ENCODE data around the gene COX17. TPM values are rescaled to one million over a fixed set of nuclear protein-coding genes. Genes with fewer than 3 reads are reported as not detected.
A peak's percentile ranks its signal among the peaks of the same experiment; 100 is the strongest.

Gene COX17
- total RNA-seq, 1 experiment from 2014 or later: 48.9 TPM

GRCh38 chr3:119642746-119643473, 34.3 kb downstream of the COX17 start:
- no peak overlapping the region for H3K27ac ChIP-seq
- H3K9me3 ChIP-seq (replicated peaks): no peaks in the 10 kb centered on the region
- H3K4me3 ChIP-seq: no peak overlapping the region
- H3K4me1 ChIP-seq: peaks cover 32% of the 10 kb centered on the region
- H3K27me3 ChIP-seq: no peaks in the 10 kb centered on the region
- no peaks in the 10 kb centered on the region for H3K36me3 ChIP-seq
- DNase-seq: peak; percentile 21 to 44

- no peak for DNase-seq
- Histone ChIP-seq H3K4me3 (no peak overlapping the region), H3K27me3 (no peaks in the 10 kb centered on the region), H3K4me1 (peaks cover 31% of the 10 kb centered on the region), H3K36me3 (no peaks in the 10 kb centered on the region), H3K9me3 (replicated peaks) (no peaks in the 10 kb centered on the region), H3K27ac (no peak overlapping the region)
Measured at GRCh38 chr3:119641416-119641815, 35.8 kb downstream of the COX17 start.

GRCh38 chr3:119639494-119640350, 37.5 kb downstream of the COX17 start:
- Histone ChIP-seq H3K27me3 (no peaks in the 10 kb centered on the region), H3K9me3 (replicated peaks) (no peaks in the 10 kb centered on the region), H3K36me3 (no peaks in the 10 kb centered on the region), H3K4me1 (peaks cover 31% of the 10 kb centered on the region), H3K4me3 (no peak overlapping the region), H3K27ac (peak overlapping the region; percentile 82)
- no peak for DNase-seq

GRCh38 chr3:119637679-119638477, 39.3 kb downstream of the COX17 start:
- H3K4me1 ChIP-seq: peaks cover 20% of the 10 kb centered on the region
- DNase-seq: peak in 1 of 2 experiments; percentile 49
- H3K27me3 ChIP-seq: no peaks in the 10 kb centered on the region
- peak overlapping the region; percentile 45 for H3K4me3 ChIP-seq
- H3K27ac ChIP-seq: peak overlapping the region; percentile 82
- no peaks in the 10 kb centered on the region for H3K36me3 ChIP-seq
- H3K9me3 ChIP-seq (replicated peaks): no peaks in the 10 kb centered on the region

DNA sequence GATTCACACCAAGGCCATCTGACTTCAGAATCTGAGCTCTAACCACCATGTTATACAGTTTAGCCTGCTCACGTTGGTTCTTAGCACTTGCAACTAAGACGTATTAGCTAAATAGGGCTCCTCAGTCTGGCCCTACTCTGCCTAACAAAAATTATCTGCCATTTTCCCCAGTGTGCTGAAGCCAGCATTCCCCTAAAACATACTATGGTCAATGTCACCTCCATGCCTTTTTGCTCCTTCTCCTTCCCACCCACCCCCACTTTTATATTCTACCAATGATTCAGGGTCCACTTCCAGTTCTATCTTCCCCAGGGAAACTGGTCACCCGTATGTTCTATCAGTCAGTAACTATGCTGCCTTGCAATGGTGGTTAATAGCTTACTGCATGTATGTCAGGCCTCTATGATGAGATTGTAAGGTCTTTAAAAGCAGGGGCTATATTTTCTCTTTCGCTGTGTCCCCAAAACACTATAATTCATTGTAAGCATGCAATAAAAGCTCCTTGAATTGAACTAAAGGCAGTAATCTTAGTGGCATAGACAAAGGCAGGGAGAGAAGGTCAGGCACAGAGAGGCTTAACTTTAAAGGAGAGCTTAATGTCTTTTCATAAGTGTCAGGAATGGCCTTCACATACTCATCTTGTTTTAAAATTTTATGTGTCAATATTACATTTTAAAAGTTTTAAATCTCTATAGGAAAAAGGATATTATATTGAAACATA, 40.2 kb downstream of the COX17 start:
- no peak overlapping the region for H3K4me3 ChIP-seq
- H3K27ac ChIP-seq: peak overlapping the region; percentile 82
- H3K27me3 ChIP-seq: no peaks in the 10 kb centered on the region
- H3K4me1 ChIP-seq: peaks cover 16% of the 10 kb centered on the region
- H3K9me3 ChIP-seq (replicated peaks): no peaks in the 10 kb centered on the region
- no peak for DNase-seq
- no peaks in the 10 kb centered on the region for H3K36me3 ChIP-seq

GRCh38 chr3:119636249-119636648, 41.0 kb downstream of the COX17 start:
- H3K9me3 ChIP-seq (replicated peaks): no peaks in the 10 kb centered on the region
- H3K27ac ChIP-seq: no peak overlapping the region
- no peak overlapping the region for H3K4me3 ChIP-seq
- DNase-seq: no peak
- peaks cover 18% of the 10 kb centered on the region for H3K4me1 ChIP-seq
- H3K27me3 ChIP-seq: no peaks in the 10 kb centered on the region
- no peaks in the 10 kb centered on the region for H3K36me3 ChIP-seq

DNA sequence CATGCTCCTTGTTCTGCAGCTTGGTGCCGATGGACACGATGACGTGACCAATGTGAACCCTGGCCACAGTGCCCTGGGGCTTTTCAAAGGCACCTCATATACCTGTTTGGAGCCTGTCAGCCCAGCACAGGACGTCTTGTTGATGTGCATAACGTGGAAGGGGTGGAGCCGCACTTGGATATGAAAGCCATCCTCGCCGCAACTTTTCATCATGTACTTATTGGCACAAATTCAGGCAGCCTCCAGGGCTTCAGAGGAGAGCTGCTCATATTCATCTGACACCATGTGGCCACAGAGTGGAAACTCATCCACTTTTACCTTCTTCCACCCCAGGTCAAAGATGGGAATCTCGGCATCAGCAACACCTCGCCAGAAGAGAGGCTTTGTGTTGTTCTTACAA, 41.5 kb downstream of the COX17 start:
- DNase-seq: no peak
- no peaks in the 10 kb centered on the region for H3K27me3 ChIP-seq
- H3K4me3 ChIP-seq: no peak overlapping the region
- H3K4me1 ChIP-seq: peaks cover 20% of the 10 kb centered on the region
- no peak overlapping the region for H3K27ac ChIP-seq
- H3K9me3 ChIP-seq (replicated peaks): no peaks in the 10 kb centered on the region
- H3K36me3 ChIP-seq: no peaks in the 10 kb centered on the region

GRCh38 chr3:119632829-119633228, 44.4 kb downstream of the COX17 start:
- Histone ChIP-seq H3K4me1 (peaks cover 11% of the 10 kb centered on the region), H3K27ac (no peak overlapping the region)

GRCh38 chr3:119632216-119632615, 45.0 kb downstream of the COX17 start:
- Histone ChIP-seq H3K27me3 (no peaks in the 10 kb centered on the region), H3K4me3 (no peak overlapping the region), H3K27ac (no peak overlapping the region), H3K36me3 (no peaks in the 10 kb centered on the region), H3K4me1 (peaks cover 7% of the 10 kb centered on the region; the same call in 1 of the 2 replicates), H3K9me3 (replicated peaks) (no peaks in the 10 kb centered on the region)
- no peak for DNase-seq

More at GRCh38 chr3:119632829-119633228, 44.4 kb downstream of the COX17 start:
- Histone ChIP-seq H3K27me3 (no peaks in the 10 kb centered on the region), H3K36me3 (no peaks in the 10 kb centered on the region), H3K4me3 (no peak overlapping the region), H3K9me3 (replicated peaks) (no peaks in the 10 kb centered on the region)
- no peak for DNase-seq

DNA sequence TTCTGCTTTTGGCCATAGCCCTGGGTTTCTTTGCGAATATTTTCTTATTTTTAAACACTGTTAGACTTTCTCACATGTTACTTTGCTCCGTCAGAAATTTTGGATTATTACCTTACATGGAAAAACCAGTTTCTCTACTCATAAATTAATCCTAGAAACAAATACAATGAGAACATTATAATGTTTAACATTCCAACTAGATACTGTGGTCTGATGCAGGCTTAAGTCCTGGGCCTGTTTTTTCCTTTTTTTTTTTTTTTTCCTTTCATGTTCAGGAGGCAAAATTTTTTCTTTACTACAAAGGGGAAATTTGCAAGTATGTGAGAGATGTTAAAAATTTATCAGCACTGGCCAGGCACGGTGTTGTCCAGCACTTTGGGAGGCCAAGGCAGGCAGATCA, 45.7 kb downstream of the COX17 start:
- Histone ChIP-seq H3K9me3 (replicated peaks) (no peaks in the 10 kb centered on the region), H3K36me3 (no peaks in the 10 kb centered on the region), H3K4me3 (no peak overlapping the region), H3K4me1 (peaks cover 7% of the 10 kb centered on the region; the same call in 1 of the 2 replicates), H3K27ac (no peak overlapping the region), H3K27me3 (no peaks in the 10 kb centered on the region)
- no peak for DNase-seq

DNA sequence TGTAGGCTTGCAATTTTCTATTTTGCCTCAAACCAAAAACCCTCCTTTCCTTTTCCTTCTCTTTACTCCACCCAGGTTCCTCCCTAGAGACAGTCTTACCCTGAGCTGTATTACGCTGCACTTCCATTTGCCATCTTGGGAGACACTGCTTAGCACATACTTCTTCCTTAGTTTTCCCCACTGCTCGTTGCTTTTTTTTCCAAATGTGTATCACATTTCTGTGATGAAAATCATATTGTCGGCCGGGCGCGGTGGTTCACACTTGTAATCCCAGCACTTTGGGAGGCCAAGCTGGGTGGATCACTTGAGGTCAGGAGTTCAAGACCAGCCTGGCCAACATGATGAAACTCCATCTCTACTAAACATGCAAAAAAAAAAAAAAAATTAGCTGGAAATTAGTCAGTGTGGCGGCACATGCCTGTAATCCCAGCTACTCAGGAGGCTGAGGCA, 46.3 kb downstream of the COX17 start:
- H3K9me3 ChIP-seq (replicated peaks): no peaks in the 10 kb centered on the region
- no peaks in the 10 kb centered on the region for H3K36me3 ChIP-seq
- DNase-seq: no peak
- no peak overlapping the region for H3K27ac ChIP-seq
- no peaks in the 10 kb centered on the region for H3K27me3 ChIP-seq
- no peak overlapping the region for H3K4me3 ChIP-seq
- peaks cover 7% of the 10 kb centered on the region; the same call in 1 of the 2 replicates for H3K4me1 ChIP-seq

- no peak for DNase-seq
- no peaks in the 10 kb centered on the region for H3K27me3 ChIP-seq
- H3K4me3 ChIP-seq: no peak overlapping the region
- H3K9me3 ChIP-seq (replicated peaks): no peaks in the 10 kb centered on the region
- H3K4me1 ChIP-seq: peaks cover 7% of the 10 kb centered on the region; the same call in 1 of the 2 replicates
- H3K27ac ChIP-seq: no peak overlapping the region
- H3K36me3 ChIP-seq: no peaks in the 10 kb centered on the region
Measured at GRCh38 chr3:119630128-119630879, 46.9 kb downstream of the COX17 start.

- Histone ChIP-seq H3K36me3 (no peaks in the 10 kb centered on the region), H3K4me1 (peaks cover 7% of the 10 kb centered on the region; the same call in 1 of the 2 replicates), H3K27me3 (no peaks in the 10 kb centered on the region), H3K27ac (no peak overlapping the region), H3K4me3 (no peak overlapping the region), H3K9me3 (replicated peaks) (no peaks in the 10 kb centered on the region)
- DNase-seq: no peak
Measured at GRCh38 chr3:119628816-119629445, 48.3 kb downstream of the COX17 start.
